HepG2 (cell line): ENCODE results near the gene RHOG. TPM values are rescaled to one million over a fixed set of nuclear protein-coding genes. Genes with fewer than 3 reads are reported as not detected.

ENCODE experiments used
- ATAC-seq: fragments of 200-7000 bp; cut with Tn5 transposase; 3 replicates; pipeline ENCODE4 v1.9.1; 2020; ENCODE audit warnings: mild to moderate bottlenecking, moderate library complexity
- BruUV-seq: library from RNA; stranded (reverse); fragments of 400-500 nt; replicated peaks from 2 replicates; lab custom pipeline; 2021; lab: Mats Ljungman, UMichigan
- CTCF ChIA-PET: fragments of 300-600 bp; formaldehyde crosslinking; extraction: SDS; loops from one replicate; lab custom pipeline; 2021; ENCODE audit warnings: low total read pairs, inconsistent platforms, low intra/inter-chr PET ratio; lab: Yijun Ruan, JAX
- POLR2A ChIA-PET: fragments of 350-600 bp; sonication (Branson Sonifier 250); formaldehyde crosslinking; loops from one replicate; lab custom pipeline; 2020; ENCODE audit warnings: antibody characterized with exemption, inconsistent platforms; lab: Yijun Ruan, JAX
- DNase-seq: peaks from one replicate; pipeline ENCODE4 v3.0.0-alpha.2; 2015; ENCODE audit warnings: low spot score
- FAIRE-seq: peaks from 3 replicates; lab custom pipeline; 2011; peaks lifted over from hg19 to GRCh38; lab: Jason Lieb, UNC
- H2AFZ ChIP-seq: one replicate; pipeline ENCODE4 v1.6.1; 2011; ENCODE audit warnings: low read length, inconsistent platforms
- H3K27ac ChIP-seq: fragments of 300-600 bp; 3 replicates; pipeline ENCODE4 v1.8.0; 2011; ENCODE audit warnings: mixed run types, mild to moderate bottlenecking, mixed read lengths, low read length, inconsistent platforms; ENCODE audit not compliant: insufficient read depth; ENCODE audit errors: extremely low read length
- H3K27me3 ChIP-seq, 2 experiments: fragments of 200-600 bp in 1 of 2; 2 replicates in 1 of 2; 3 replicates in 1 of 2; pipeline versions ENCODE4 v1.6.0 to v1.8.0; 2011; ENCODE audit warnings: low read length in 2 of 2, mild to moderate bottlenecking in 2 of 2, moderate library complexity in 2 of 2, inconsistent platforms in 1 of 2; ENCODE audit not compliant: insufficient read depth in 2 of 2, control insufficient read depth in 1 of 2
- H3K36me3 ChIP-seq, 2 experiments: fragments of 200-600 bp in 1 of 2; replicated peaks in 1 of 2; 2 replicates in 1 of 2; 3 replicates in 1 of 2; pipeline versions ENCODE4 v1.5.1 to v1.8.0; 2011; ENCODE audit warnings: low read length in 2 of 2, inconsistent platforms in 1 of 2; ENCODE audit not compliant: insufficient read depth in 2 of 2, control insufficient read depth in 1 of 2
- H3K4me1 ChIP-seq: 2 replicates; pipeline ENCODE4 v1.5.1; 2012; ENCODE audit warnings: low read length, inconsistent platforms; ENCODE audit not compliant: insufficient read depth
- H3K4me2 ChIP-seq: 2 replicates; pipeline ENCODE4 v1.6.0; 2011; ENCODE audit warnings: low read depth, low read length, inconsistent platforms
- H3K4me3 ChIP-seq, 3 experiments: fragments of 200-600 bp in 1 of 3; sonication (generic), shearing (Covaris generic) in 1 of 3; replicated peaks in 1 of 3; 2 replicates each; pipeline ENCODE4 v1.5.1; 2011 to 2016; ENCODE audit warnings: low read length in 3 of 3, inconsistent platforms in 2 of 3, low read depth in 2 of 3, mild to moderate bottlenecking in 2 of 3, control low read depth in 1 of 3, mixed read lengths in 1 of 3; ENCODE audit not compliant: insufficient read depth in 1 of 3
- H3K79me2 ChIP-seq: one replicate; pipeline ENCODE4 v1.6.1; 2011; ENCODE audit warnings: low read length, inconsistent platforms; ENCODE audit not compliant: insufficient read depth
- H3K9ac ChIP-seq: 2 replicates; pipeline ENCODE4 v1.6.0; 2011; ENCODE audit warnings: mild to moderate bottlenecking, low read depth, low read length, inconsistent platforms; ENCODE audit not compliant: insufficient read depth
- H3K9me3 ChIP-seq: 2 replicates; pipeline ENCODE4 v1.5.1; 2012; ENCODE audit warnings: mild to moderate bottlenecking, low read length
- H4K20me1 ChIP-seq: 2 replicates; pipeline ENCODE4 v1.6.0; 2011; ENCODE audit warnings: inconsistent platforms, mild to moderate bottlenecking, low read length, moderate library complexity; ENCODE audit not compliant: insufficient read depth
- AKAP8 ChIP-seq: sonication (generic); formaldehyde crosslinking; IDR thresholded peaks from 2 replicates; pipeline ENCODE4 v1.5.1; 2020; ENCODE audit warnings: mild to moderate bottlenecking, missing genetic modification reagents
- POLR2A ChIP-seq, 2 experiments: IDR thresholded peaks; 2 replicates each; pipeline ENCODE4 v1.6.1; 2011; ENCODE audit warnings: low read depth in 2 of 2, low read length in 2 of 2, mild to moderate bottlenecking in 1 of 2, moderate library complexity in 1 of 2; ENCODE audit not compliant: insufficient read depth in 1 of 2
- ZBTB21 ChIP-seq: sonication (generic); formaldehyde crosslinking; IDR thresholded peaks from 2 replicates; pipeline ENCODE4 v1.4.0; 2020; ENCODE audit warnings: missing genetic modification reagents
- WGBS: methylation state at CpG from one replicate; pipeline ENCODE4 v1.1.6; 2017; ENCODE audit warnings: low lambda C conversion rate; 5-methylcytosine and 5-hydroxymethylcytosine counted together
- in situ Hi-C: cut with HindIII; loops from 2 replicates; pipeline ENCODE4 v1.10.0; 2017; ENCODE audit warnings: low pct_unique_long_range_greater_than_20kb; ENCODE audit not compliant: extremely low pct_ligation_motif_present
- intact Hi-C: fragments of 100-400 bp; cut with micrococcal nuclease; formaldehyde crosslinking; loops from one replicate; pipeline ENCODE4 v1.10.0; 2022; ENCODE audit not compliant: unreplicated experiment
- polyA plus RNA-seq, 8 experiments: library from polyadenylated mRNA; depleted of rRNA in 3 of 8; stranded (reverse) in 7 of 8; unstranded in 1 of 8; fragments of >200 nt; fragmentation: Illumina TruSeq in 4 of 8; extraction: Trizol in 4 of 8; gene quantifications; 2 replicates each; pipeline versions ENCODE4 v1.2.1 to v1.2.3, GENCODE V29; 2011 to 2016; ENCODE audit warnings: low read depth in 4 of 8, missing spikeins in 1 of 8, mixed read lengths in 1 of 8; ENCODE audit not compliant: insufficient read depth in 1 of 8
- total RNA-seq, 5 experiments: library from RNA; depleted of rRNA; stranded (reverse); fragments of >200 nt; fragmentation: Illumina TruSeq; extraction: Trizol; gene quantifications; 2 replicates each; pipeline ENCODE4 v1.2.3, GENCODE V29; 2016; ENCODE audit warnings: low read depth in 1 of 5
- TF ChIP-seq, protein P1 (sequence below): sonication (generic); formaldehyde crosslinking; IDR thresholded peaks from 2 replicates; pipeline ENCODE4 v1.4.0; 2020; ENCODE audit warnings: missing genetic modification reagents

The RHOG gene
- total and polyA plus RNA-seq, 2 of the 13 experiments (the other 11 are each of a cell fraction or from before 2014, with no cell fraction given), result 7.7 to 23.4 TPM

DNA sequence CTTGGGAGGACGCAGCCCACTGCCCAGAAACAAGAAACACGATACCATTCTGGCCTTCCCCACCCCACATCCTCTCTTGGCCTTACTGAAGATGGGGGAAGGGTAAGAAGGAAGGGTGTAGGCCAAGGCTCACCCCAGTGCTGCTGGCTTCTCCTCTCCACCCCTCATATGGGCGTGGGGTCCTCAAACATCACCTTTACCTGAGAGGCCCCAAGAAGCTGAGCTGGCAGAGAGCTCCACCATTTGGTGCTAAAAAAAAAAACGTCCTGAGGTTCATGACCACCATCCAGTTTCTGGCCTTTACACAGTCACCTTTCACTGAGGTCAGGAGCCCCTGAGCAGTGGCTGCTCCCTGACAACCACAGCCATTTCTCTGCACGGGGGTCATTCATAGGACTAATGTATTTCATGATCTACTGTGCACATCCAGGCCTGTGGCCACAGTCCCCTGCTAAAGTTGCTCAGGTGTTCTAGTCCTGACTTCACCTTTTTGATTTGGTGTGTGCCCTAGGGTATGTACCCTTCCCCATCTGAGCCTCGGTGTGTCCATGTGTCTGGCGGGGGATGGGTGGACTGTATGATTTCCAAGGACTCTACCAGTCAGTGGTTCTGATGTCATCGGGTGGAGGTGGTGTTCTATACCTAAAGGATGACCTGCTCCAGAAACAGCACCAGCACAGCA, 15.1 kb downstream of the RHOG start:
- Histone ChIP-seq H3K9me3 (no peaks in the 10 kb centered on the region), H3K27me3 (no peaks in the 10 kb centered on the region), H3K27ac (no peak overlapping the region), H3K9ac (no peak overlapping the region), H3K79me2 (no peaks in the 10 kb centered on the region), H2AFZ (no peak overlapping the region), H3K4me2 (no peak overlapping the region), H3K4me1 (no peaks in the 10 kb centered on the region), H3K4me3 (no peak overlapping the region), H3K36me3 (peaks cover 8 to 37% of the 10 kb centered on the region in 2 experiments; a peak in 4 of 5 replicates), H4K20me1 (peaks cover 3% of the 10 kb centered on the region; the same call in 1 of the 2 replicates)
- in situ Hi-C loops, result no loop called here
- CTCF ChIA-PET, result interaction anchor here (0.7 to 2.5 kb wide), 2 partner anchors 16 to 247 kb away, joined by 5 to 15 read pairs; no protein-coding TSS in a partner anchor
- FAIRE-seq (no peak), ATAC-seq (no peak), DNase-seq (no peak)
- TSS peak; percentile 44 for BruUV-seq
- intact Hi-C loops, result no loop called here
- 97% methylated on average over 5 of the region's 8 CpGs for WGBS
- POLR2A ChIA-PET, result no interaction called here
- TF ChIP-seq AKAP8 (CRISPR knock-in tag), result no peak
- peak in 1 of 2 experiments; percentile 21; a peak in 1 of 4 replicates for TF ChIP-seq POLR2A (IDR thresholded peaks at IDR 0.05; ENCODE audit: insufficient read depth in 1 of 2, low read depth in 2 of 2, low read length in 2 of 2)
- no peak for TF ChIP-seq ZBTB21 (CRISPR knock-in tag)
- TF ChIP-seq, protein P1, sequence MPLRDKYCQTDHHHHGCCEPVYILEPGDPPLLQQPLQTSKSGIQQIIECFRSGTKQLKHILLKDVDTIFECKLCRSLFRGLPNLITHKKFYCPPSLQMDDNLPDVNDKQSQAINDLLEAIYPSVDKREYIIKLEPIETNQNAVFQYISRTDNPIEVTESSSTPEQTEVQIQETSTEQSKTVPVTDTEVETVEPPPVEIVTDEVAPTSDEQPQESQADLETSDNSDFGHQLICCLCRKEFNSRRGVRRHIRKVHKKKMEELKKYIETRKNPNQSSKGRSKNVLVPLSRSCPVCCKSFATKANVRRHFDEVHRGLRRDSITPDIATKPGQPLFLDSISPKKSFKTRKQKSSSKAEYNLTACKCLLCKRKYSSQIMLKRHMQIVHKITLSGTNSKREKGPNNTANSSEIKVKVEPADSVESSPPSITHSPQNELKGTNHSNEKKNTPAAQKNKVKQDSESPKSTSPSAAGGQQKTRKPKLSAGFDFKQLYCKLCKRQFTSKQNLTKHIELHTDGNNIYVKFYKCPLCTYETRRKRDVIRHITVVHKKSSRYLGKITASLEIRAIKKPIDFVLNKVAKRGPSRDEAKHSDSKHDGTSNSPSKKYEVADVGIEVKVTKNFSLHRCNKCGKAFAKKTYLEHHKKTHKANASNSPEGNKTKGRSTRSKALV, result no peak
